Measurements from ENCODE around the gene PLPPR5.

PLPPR5 gene

DNA sequence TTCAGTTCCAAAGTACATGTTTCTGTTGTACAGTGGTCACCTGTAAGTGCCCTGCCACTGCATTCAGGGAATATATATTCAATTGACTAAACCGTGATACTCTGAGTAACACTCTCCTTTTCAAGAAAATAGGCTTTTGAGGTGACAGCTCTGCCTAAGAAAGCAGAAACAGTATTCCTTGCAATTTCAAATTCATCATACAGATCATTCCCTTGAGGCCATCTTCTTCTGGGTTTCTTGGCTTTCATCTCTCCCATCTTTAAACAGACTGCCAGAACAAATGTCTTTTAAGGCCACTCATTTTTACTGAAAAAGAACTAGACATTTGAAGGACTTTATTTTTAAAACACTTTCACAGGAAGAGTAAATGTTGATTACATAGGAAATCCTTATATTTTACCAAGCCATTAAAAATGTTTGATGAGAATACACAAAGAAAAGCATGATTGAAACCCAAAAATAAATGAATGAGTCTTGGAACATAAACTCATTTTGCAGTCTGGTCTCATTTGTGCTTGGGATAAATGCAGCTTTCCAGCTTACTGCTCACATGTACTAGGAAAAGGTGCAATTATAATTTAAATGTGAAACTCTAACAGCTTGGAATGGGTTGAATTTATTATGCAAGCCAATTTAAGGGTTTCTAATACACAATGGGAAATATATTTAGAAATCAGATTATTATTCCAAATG, 34.7 kb downstream of the PLPPR5 start:
- DNase-seq (ENCODE audit: low spot score): no peak

DNA sequence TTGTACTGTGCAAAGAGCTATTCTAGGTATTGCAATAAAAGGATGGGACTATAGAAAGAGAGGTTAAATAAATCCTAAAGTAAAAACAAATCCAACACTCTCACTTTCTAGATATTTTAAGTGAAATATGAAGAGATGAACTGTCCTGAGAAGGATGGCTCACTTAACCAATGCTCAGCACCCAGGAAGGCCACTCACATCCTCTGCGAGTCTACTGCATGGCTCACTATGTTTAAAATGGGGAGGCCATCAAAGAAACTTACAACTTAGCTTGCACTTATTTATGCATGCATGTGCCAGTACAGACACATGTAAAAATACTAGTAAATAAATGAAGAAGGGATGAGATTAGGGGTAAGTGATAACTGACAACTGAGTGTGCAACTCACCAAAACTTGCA, 37.5 kb downstream of the PLPPR5 start:
- DNase-seq (ENCODE audit: low spot score): no peak

DNA sequence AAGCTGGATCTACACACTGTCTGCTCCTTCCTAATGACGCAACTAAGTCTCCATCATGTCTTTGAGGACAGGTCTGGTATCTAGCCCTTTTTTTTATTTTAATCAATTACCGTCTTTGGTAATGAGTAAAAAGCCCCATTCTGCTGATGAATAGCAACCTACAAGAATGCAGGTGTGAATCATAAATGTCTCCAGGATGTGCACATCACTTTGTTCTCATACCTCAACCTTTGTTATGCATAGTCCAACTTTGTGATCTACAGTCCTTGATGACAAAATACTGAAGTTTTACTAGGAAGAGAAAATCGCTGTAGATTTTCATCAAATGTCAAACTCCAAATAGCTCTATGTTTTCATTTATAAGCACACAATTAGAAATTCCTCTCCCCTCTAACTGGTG, 39.3 kb downstream of the PLPPR5 start:
- no peak for DNase-seq (ENCODE audit: low spot score)

DNA sequence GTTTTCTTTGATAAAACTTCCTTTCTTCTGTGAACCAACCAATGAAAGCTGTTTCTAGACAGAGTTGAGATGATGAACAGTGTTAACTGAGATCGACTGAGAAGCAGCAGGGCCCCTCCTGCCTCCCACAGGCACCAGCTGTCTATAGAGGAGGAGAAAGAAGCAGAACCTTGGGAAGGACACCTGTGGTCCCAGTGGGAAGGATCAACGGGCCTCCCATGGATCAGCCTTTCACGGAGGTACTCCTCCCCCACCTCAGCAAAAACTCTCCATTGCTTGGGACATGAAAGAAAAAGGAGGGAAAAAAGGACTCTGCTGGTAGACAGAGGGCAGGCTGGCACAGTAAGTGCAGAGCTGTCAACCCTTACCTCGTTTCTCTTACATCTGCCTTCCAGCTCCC, 40.5 kb downstream of the PLPPR5 start:
- no peak for DNase-seq (ENCODE audit: low spot score)

DNA sequence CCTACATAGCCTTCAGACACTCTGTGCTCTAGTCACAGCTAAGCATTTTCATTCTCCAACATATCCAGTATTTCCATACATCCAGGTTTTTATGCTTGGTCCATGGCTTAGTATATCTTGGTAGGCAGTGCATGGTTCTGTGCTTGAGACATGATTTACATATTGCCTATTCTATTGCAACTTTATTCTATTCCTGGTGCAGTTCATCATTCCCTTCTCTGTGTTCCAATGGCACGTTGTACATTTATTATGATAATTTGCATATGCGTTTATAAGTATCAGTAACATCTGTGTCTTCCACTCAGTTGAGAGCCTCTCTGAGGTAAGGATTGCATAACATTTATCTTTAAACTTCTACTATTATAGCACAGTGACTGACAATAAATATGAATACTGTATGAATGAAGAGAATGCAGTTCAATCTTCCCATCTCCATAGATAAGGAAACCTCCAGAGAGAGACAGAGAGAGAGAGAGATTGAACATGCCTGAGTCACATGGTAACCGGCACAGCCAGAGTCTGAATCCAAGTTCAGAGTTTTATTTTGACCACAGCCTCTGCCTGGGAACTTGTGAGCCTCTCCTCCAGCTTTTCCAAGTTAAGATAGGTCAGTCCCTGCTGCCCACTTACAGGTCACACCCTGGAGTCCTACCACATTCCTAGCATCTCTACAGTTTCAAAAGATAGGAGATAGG, 41.5 kb downstream of the PLPPR5 start:
- DNase-seq (ENCODE audit: low spot score): no peak

DNA sequence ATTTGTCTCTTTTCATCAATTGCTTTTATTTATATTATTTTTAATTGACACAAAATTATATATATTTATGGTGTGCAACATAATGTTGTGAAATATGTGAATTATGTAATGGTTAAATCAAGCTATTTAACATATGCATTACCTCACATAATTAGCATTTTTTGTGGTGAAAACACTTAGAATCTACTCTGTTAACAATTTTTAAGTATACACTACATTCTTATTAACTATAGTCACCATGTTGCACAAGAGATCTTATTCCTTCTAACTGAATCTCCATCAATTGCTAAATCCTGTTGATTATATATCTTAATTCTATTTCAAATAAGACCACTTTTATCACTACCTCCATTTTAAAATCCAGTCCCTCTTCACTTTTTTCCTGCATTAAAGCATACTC, 42.5 kb downstream of the PLPPR5 start:
- DNase-seq (ENCODE audit: low spot score): no peak

DNA sequence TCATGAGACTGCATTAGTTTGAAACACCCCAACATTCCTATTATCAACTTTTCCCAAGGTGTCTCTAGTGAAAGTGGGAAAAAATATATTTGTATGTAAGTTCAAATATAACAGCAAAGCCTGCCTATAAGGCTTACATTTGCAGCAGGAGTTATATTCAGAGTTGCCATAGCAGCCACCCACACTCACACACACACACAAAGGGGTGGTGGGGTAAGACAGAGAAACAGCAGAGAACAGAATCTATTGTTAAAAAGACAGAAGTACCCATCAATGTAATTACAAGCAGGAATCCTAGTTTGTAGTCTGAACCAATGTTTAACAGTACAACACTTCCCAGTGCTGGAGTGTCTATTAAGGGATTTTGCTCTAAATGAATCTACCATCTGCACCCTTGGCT, 55.0 kb downstream of the PLPPR5 start:
- no peak for DNase-seq (ENCODE audit: low spot score)

DNA sequence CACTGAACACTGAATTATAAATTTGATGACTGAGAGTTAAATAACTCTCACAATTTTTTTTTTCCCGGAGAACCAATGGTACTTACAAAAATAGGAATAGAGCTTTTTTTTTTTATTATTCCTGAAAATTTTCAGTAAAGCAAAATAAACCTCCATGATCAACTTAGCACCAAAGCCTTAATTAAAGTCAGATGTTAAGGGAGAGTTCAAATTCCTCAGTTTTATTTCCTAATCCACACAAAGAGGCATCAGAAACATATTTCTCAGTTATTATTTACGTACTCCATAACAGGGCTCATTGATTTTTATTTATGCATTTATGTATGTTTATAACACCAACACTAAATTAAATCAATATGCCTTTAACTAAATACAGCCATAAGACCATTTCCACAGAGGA, 55.5 kb downstream of the PLPPR5 start:
- no peak for DNase-seq (ENCODE audit: low spot score)

DNA sequence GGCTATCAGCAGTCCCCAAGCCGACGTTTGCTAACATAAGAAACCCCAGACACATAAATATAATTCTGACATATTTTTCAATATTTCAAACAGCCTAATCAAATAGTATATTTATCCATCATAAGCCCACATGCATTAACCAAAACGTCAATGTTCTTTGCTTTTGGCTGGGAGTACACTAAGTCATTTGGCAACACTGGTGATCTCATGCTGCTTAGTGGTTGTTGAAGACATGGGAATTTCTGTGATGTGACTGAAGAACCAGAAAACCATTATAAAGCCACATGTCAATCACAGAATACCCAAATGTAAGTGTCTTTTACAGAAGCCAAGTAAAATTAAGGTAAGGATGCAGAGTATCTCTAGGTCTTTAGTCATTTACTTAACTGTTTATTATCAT, 57.6 kb downstream of the PLPPR5 start:
- no peak for DNase-seq (ENCODE audit: low spot score)

DNA sequence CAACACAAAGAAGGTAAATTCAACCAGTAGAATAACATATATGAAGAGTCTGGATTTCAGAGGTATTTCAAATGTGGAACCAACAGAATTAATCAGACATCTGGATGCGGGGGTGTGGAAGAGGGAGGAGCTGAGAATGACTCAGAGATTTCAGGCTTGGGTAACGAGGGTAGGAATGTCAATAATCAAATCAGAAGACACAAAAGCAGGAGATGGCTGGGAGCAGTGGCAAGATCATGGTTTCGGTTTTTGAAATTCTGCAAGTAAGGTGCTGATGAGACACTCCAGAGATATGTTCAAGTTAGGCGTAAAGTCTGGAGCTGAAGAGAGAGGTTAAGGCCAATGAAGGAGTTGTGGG, 64.0 kb downstream of the PLPPR5 start:
- no peak for DNase-seq (ENCODE audit: low spot score)

DNA sequence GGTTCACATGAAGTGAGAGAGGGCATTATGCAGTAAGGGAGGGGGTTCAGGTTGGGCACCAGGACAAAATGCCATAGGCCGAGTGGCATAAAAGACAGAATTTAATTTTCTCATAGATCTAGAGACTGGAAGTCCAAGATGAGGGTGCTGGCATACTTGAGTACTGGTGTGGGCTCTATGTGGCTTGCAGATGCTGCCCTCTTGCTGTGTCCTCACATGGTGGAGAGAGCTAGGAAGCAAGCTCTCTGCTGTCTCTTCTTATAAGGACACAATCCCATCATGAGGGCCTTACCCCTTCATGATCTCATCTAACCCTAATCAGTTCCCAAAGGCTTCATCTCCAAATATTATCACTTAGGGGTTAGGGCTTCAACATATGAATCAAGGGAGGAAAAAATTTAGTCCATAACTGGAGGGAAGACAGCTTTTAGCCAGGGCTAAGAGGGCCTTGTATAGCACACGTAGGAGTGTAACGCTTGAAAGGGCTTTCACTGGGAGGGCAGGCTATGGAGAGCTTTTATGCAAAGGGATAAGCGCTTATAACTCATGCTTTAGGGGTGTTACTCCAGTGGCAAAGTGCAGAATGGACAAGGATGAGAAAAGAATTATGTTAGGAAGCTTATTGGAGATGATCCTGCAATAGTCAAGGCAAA, 64.5 kb downstream of the PLPPR5 start:
- DNase-seq (ENCODE audit: low spot score): no peak

DNA sequence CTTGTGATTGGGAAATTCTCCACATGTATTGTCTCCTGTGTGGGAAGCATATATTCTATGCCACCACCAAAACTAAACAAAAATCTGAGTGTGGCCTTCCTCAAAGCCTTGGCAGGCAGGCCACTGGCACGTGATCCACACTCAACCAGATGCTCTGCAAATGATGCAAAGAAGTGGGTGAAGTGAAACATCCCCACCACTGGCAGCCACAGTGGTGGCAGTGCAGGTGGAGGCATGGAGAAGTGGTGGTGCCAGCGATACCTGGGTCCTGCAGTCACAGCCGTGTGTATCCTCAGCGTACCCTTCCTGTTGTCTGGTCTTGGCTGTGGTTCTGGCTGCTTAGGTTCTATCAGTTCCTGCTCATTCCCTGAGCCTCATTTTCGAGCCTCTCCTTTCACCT, 65.2 kb downstream of the PLPPR5 start:
- DNase-seq (ENCODE audit: low spot score): no peak

DNA sequence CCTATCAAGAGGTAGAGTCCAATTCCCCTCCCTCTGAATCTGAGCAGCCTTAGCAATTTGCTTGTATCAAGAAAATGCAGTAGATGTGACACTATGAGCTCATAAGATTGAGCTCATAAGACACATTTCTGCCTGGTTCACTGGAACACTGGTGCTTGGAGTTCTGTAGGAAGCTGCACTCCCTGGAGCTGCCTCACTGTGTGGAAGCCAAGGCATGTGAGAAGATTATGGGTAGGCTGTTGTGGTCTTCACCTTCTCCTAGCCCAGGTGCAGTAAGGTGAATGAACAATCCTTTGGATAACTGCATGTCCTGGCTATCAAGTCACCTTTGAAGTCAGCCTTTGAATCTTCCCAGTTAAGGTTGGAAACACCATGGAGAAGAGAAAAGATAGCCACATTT, 67.3 kb downstream of the PLPPR5 start:
- no peak for DNase-seq (ENCODE audit: low spot score)

DNA sequence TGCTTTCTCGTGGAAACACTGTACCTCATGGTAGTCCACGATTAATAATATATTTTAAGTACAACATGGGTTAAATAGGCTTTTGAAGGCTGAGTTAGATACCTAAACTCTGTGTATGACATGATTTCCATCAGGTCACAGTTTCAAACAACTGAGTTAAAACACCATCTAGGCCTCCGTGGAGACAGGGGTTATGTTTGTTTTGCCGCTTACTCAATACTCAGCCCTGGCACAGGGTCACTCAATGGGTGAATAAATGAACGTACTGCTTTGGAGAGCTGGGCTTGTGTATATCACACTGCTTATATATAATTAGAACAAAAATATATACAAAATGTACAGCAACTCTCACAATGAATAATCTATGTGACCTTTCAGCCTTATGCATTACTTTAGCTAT, 72.5 kb downstream of the PLPPR5 start:
- DNase-seq (ENCODE audit: low spot score): no peak

DNA sequence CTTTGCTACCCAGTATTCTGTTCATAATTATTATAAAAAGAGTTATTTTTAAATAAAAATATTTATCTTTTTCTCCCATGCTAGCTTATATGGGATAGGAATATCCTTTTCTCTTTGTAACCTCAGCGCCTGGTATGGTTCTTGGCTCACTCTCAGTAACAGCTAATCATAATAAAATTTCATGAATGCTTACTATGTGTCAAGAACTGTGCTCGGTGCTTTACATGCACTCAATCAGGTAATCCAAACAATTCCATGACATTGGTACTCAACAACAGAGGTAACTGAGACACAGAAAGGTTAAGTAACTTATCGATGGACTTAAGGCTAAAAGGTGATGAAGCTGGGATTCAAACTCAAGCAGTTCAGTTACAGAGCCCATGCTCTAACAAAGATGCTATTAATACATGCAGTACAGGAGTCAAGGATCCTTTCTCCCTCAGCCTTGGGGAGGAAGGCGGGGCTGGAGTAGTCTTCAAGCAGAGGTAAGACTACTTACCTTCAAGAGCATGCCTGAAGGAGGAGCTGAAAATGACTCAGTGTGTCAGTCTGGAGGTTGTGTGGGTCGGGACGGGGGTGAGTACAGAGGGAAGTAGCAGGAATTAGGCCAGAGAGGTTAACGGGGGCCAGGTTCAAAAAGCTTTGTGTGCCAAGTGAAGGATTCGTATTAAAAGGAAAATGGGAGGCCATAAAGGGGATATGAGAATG, 73.4 kb downstream of the PLPPR5 start:
- DNase-seq (ENCODE audit: low spot score): no peak

DNA sequence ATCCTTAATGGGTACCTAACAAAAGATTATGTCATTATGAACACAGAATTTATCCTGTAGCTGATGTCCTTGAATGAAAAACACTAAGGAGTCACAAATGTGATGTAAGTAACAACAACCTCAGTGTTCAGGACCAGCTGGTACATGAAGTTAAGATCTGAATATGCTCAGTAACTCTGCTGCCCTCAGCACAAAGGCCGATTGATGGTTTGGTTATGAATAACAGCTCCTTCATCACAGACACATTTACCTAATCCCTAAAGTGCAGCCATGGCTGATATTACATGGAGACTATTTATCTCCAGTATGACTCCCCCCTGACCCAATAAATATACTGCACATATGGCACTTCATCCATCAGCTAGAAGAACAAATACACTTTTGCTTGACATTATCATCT, 75.2 kb downstream of the PLPPR5 start:
- no peak for DNase-seq (ENCODE audit: low spot score)

DNA sequence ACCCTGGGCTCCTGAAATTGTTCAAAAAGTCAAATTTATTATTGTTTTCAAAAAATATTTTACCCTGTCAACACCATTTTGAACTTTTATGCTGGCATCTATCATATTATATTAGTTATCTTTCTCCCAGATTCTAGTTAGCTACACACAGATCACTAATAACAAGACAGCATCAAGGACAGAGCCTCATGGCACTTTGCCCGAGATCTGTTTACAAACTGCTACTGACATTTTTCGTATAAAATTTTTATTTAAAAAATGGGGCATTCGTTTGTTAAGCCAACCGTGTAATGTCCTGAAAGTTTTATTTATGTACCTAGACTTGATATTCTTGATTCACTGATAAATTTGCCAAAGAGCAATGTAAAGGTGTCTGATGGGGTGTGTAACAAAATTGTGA, 78.1 kb downstream of the PLPPR5 start:
- DNase-seq (ENCODE audit: low spot score): no peak

DNA sequence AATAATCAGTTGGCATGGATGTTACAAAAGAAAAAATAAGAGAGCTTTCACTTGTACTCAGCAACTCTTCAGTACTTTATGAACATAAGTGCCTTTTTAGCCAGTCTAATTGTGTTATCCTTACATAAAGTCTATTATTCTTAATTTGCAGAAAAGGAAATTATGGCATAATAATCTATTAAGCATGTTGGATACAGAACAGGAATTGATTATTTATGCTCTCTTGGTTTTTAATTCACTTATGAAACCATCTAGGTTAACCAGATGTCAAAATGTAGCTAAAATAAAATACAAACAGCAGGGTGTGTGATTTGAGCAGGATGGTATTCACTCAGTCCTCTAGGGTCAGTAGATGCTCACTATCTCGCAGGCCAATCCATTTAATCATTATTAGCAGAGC, 79.7 kb downstream of the PLPPR5 start:
- no peak for DNase-seq (ENCODE audit: low spot score)

DNA sequence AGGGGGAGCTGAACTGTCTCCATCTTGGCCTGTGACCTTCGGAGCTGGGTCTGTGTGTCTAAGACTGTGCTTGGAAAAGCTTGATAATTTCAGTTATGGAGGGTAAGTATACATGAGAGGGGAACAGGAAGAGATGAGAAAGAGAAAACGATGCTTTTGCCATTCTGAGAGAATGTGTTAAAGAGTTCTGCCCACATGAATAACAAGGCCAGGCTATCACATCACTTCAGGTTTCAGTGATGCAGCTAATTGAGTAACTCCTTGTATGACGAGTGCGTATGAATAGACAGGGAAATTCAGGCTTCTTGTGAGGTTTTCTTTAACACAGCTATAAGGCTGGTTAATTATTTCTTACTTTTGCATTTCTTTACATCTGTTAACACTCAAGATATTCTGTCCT, 81.0 kb downstream of the PLPPR5 start:
- DNase-seq (ENCODE audit: low spot score): no peak

DNA sequence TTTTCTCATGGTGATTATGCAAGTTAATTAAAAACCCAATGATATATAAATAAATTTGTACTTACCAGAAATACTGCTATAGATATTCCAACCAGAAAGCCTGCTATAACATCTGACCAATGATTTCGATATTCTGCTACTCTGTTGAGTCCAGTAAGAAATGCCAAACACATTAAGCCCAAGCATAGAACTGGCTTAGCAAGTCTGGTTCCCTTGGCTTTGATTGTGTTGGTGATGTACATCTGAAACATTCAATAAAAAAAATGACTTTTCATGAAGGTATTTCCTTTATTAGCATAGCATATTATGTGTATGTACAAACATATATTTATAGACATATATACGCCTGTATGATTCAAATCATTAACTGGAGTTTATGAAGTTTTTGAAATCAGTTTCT, 82.8 kb downstream of the PLPPR5 start:
- DNase-seq (ENCODE audit: low spot score): no peak

DNA sequence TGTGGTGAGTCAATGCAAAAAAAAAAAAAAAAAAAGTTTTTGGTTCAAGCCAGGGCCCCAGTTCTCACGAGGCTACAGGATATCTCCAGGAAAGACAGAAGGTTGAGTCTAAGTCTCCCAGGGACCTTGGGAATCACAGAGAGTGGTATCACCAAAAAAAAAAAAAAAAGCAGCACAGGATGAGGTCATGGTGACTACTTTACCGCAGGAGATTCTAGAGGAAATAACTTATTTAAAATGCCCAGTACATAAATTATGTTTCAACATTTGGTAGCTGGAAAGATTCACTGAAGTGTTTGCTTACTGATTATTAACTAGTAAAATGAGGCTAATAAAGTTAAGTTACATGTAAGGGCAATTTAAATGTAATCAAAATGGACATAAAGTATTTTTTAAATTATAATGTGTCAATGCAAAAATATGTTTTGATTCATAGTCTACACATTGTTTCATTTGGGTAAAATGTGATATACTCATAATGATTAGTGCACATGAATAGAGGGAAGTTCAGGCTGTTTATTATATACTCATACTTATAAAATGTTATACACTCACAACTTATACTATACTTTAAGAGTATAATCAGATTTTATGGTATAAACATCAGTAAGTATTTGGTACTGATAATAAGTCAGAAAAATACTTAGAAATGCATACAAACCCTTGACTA, 84.1 kb downstream of the PLPPR5 start:
- no peak for DNase-seq (ENCODE audit: low spot score)

DNA sequence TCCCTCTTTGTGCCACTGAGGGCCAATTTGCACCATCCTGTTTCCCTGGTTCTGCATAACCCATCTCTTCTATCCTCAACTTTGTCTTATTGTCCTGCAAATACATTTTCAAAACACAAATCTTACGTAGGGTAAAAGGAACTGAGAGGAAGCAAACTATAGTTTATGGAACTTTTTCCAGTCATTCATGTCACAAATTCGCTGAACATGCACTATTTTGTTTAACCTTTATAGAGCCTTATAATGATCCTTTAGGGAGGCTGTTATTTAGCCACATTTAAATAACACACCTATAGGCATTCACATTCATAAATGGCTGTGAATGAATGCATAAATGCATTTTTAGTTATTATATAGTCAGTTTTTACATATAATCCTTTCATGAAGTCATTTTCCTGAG, 85.0 kb downstream of the PLPPR5 start:
- no peak for DNase-seq (ENCODE audit: low spot score)

DNA sequence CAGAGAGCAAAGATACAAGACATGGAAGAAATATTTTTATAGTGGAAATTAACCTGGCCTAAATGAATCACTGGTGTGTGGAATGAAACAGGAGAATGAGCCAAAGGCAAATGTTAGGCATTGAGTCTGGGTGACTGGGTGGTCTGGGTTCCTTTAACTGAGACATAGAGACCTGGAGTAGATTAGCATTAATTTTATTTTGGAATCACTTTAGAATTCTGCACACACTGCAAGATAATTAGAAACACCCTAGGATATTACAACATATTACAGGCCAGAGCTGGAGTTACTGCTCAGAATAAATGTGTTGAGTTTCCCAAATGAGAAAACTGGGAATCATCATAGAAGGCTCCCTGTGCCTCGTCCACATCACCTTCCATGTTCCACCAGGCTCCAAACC, 85.5 kb downstream of the PLPPR5 start:
- DNase-seq (ENCODE audit: low spot score): no peak
